ENCODE results near the gene PECR. TPM values are rescaled to one million over a fixed set of nuclear protein-coding genes. Genes with fewer than 3 reads are reported as not detected.
"Not testable (repeated sequence)": the region's sequence is repeated elsewhere in the genome, so short reads cannot be mapped to it uniquely, and the experiment has no call there.

The PECR gene
- polyA plus RNA-seq, 12 donors = 6.2 to 10.8 (median 8.3) TPM; not detected in 1

DNA sequence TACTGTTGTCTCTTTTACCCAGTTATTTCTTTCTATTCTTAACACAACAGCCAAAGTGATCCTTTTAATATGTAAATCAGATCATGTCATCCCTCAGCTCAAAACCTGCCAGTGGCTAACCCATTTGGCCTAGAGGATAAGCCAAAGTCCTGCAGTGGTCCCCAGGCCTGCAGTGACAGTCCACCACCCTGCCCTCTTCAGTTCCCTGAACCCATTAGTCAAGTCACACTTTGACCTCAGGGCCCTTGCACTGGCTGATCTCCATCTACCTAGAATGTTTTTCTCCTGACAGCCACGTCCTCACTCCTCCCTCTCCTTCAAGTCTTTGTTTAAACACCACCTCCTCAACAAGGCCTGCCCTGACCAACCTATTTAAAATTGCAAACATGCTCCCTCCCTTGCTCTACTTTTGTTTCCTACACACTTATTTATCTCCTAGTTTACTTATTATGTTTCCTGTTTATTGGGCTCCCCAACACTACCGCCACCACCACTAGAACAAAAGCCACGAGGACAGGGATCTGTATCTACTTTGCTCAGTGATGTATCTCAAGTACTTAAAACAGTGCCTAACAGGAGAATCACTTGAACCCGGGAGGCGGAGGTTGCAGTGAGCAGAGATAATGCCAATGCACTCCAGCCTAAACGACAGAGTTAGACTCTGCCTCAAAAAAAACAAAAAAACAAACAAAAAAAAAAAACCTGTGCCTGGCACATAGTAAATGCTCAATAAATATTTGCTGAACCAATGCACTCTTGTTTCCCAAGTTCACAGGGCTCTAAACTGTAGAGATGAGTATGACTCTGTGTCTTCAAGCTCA, 77.5 kb downstream of the PECR start:
- no peak for DNase-seq

DNA sequence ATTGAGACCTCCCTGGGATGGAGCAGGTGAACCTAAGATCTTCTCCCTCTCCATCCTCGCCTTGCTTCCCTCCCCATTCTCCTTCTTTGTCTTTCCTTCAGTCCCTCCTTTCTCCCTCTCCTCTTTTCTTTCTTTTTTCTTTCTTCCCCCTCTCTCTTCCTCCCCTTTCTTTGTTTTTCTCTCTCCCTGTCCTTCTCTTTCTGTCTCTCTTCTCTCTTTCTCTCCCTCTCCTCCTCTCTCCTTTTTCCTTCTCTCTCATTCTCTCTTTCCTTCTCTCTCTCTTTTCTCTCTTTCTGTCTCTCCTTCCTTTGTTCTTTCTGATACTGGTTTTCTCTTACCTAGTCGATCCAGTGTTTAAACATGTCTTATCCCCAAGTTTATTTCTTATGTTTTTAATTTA, 78.9 kb downstream of the PECR start:
- no peak for DNase-seq

DNA sequence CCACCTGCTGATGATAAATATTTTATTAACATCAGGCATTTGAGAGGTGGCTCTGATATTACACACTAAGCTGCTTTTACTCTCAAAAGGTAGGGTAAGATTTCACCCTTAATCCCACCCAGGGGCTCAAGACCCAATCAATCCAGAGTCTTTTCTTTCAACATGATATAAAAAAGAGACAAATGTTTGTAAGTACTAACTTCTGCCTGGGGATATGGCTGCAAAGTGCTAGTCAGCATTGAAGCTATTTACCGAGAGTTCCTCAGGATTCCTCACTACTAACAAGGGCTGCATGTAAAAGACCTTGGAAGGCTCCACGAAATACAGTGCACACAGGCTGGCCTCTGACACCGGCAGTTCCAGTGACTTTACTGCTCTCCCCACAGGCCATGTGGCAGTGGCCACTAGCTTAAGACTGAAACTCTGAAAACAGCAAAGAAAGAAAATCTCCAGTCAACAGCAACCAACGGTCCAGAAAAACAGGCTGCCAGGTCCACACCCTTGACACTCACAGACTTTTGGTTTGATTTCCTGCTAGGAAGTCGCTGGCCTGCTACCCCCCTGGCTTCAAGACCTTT, 79.4 kb downstream of the PECR start:
- DNase-seq = no peak

DNA sequence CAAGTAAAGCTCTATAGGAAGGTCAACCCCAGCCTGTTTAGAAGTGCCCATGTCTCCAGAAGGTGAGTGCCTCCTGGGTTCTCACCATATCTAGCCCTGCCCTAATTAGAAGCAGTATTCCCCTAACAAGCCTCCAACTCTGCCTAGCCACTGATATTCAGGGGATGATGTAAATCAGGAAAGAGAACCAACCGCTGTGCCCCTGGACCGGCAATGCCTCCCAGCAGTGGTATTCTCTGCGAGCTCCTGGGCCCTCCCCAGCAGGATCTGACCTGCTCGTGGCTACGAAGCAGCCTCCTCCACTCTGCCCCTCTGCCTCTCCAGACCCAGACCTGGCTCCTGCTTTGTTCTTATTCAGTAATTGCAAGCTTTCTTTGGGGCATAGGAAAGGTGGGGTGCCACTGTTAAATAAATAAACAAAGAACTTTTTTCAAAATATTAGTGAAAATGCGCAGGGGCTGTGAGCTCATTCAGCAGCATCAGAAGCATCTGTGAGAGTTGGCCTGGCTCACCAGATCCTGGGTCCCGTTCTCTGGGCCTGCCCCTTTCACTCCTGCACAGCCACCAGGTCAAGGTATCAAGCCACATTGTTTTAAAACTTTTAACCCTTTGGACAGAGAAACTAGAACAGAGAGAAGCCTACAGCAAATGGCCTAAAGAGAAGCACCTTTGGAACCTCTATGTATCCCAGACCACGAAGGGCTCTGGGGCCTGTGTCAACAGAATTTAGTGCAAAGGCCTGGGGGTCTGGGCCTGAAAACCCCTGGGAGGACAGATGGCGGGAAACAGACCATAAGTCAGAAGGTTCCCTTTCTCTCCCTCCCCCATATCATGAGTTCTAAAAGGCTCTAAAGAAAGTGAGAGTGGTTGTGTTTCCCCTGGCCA, 80.2 kb downstream of the PECR start:
- no peak for DNase-seq

DNA sequence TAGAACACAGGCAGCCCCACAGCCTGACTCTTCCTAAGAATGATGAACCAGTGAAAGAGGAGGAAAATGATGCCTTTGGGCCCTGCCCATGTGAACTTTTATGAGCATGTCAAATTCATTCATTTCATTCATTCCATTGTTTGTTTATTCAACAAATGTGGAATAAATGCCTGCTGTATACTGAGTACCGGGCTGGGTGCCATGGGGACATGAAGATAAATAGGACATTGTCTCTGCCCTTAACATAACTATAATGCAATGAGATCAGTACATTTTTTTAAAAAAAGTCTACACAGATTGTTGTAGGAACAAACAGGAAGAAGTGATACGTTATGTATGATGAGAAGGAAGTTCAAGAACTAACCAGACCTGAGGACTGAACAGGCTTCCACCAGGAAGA, 83.0 kb downstream of the PECR start:
- DNase-seq = no peak

DNA sequence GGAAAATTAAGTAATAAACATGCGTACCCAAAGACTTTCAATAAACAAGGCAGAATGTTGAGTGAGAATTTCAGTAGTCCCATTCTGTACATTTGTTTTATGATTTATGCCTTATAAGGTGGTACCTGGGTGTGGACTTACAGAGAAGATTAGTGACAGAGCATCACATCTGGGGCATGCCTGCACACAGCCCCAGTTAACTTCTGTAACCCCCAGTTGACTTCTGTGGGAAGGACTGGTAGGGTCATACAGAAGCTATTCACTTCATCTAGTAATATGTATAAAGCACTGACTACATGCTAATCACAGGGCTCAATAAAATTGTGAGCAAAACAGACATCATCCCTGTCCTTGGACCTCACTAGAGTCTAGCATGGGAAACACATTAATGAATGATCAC, 84.4 kb downstream of the PECR start:
- no peak for DNase-seq

DNA sequence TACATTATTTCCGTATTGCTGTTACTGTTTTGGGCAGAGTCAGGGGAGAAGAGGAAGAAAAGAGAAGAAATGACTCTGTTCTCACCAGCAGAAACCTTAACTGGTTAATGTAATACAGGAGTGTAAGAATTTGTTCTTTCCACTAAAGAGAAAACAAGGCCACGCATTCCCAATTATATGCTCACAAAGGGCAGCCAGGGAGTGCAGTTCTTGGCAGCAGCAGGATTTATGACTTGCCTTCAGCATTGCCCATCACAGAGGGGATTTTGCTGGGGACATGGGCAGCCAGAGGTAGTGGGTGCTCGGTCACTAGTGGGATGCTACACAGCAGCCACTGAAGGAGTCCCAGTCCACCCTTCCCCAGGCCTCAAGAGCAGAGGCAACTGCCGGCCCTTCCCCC, 86.7 kb downstream of the PECR start:
- DNase-seq = no peak

DNA sequence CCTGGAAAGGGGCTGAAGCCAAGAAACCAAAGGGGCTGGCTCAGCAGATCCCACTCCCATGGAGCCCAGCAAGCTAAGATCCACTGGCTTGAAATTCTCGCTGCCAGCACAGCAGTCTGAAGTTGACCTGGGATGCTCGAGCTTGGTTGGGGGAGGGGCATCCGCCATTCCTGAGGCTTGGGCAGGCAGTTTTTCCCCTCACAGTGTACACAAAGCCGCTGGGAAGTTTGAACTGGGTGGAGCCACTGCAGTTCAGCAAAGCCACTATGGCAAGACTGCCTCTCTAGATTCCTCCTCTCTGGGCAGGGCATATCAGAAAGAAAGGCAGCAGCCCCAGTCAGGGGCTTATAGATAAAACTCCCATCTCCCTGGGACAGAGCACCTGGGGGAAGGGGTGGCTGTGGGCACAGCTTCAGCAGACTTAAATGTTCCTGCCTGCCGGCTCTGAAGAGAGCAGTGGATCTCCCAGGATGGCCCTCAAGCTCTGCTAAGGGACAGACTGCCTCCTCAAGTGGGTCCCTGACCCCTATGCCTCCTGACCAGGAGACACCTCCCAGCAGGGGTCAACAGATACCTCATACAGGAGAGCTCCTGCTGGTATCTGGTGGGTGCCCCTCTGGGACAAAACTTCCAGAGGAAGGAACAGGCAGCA, 92.9 kb downstream of the PECR start:
- not testable (repeated sequence) for DNase-seq

Other genes starting within 250 kb of the PECR start
- gene MREG, start 68.3 kb downstream of the PECR start, polyA plus RNA-seq (ENCODE audit: insufficient read length in 12 of 12) = 1 to 10 TPM in 10 of 12 donors, not detected in 2; 1.6 to 7.2 (median 2.3) TPM
- gene TMEM169, start 110 bp upstream of the PECR start, polyA plus RNA-seq (ENCODE audit: insufficient read length in 12 of 12) = 10 to 100 TPM in 1 of 12 donors, 1 to 10 TPM in 10, not detected in 1; 2.3 to 11.5 (median 4.4) TPM
- 100 to 1,000 TPM in 11 of 12 donors, not detected in 1; 138 to 218 (median 182) TPM for gene XRCC5, start 27.5 kb upstream of the PECR start, polyA plus RNA-seq (ENCODE audit: insufficient read length in 12 of 12)

All from muscle of arm (tissue), 12 donors.